ENCODE results near the gene PARP16. TPM values are rescaled to one million over a fixed set of nuclear protein-coding genes. Genes with fewer than 3 reads are reported as not detected.

Gene PARP16
- total RNA-seq, 4 donors from 2014 or later: 11.2 to 19.0 (median 14.6) TPM

- H3K27ac ChIP-seq (replicated peaks in 1 of 4): peak within 1 kb of the TSS; percentile 86 to 92 (median 89)
- intact Hi-C loops (cut with DNase I): no loop called here
- DNase-seq (ENCODE audit: extremely low spot score): no peak
- no peaks in the 10 kb centered on the region for H3K9me3 ChIP-seq
- TF ChIP-seq CTCF (IDR thresholded peaks at IDR 0.05) (peak; percentile 80 to 91 (median 85)), POLR2AphosphoS5 (IDR thresholded peaks at IDR 0.05) (peak; percentile 65 to 100), POLR2A (IDR thresholded peaks at IDR 0.05; ENCODE audit: low read depth) (peak; percentile 100), EP300 (IDR thresholded peaks at IDR 0.05) (no peak)
- no peaks in the 10 kb centered on the region for H3K36me3 ChIP-seq
- WGBS: under 1% methylated on average over 24 of the region's 24 CpGs
- H3K4me3 ChIP-seq: peak within 1 kb of the TSS; percentile 59 to 66 (median 63)
- peaks cover 5 to 19% (median 18%) of the 10 kb centered on the region in 4 donors for H3K4me1 ChIP-seq
- H3K27me3 ChIP-seq: no peaks in the 10 kb centered on the region
Measured at GRCh38 chr15:65304381-65305149, 17.9 kb upstream of the PARP16 start, which contains the start of gene RNU5B-1. Gene RNU5B-1, plus strand, starts transcription at chr15:65304677.

GRCh38 chr15:65303687-65304380, 17.2 kb upstream of the PARP16 start:
- DNase-seq (ENCODE audit: extremely low spot score): no peak
- TF ChIP-seq EP300 (IDR thresholded peaks at IDR 0.05) (no peak), POLR2AphosphoS5 (IDR thresholded peaks at IDR 0.05) (peak in 1 of 2 donors; percentile 15), POLR2A (IDR thresholded peaks at IDR 0.05; ENCODE audit: low read depth) (no peak), CTCF (IDR thresholded peaks at IDR 0.05) (no peak)
- WGBS: under 1% methylated on average over 24 of the region's 24 CpGs
- intact Hi-C loops (cut with DNase I): no loop called here
- Histone ChIP-seq H3K27ac (replicated peaks in 1 of 4) (peak overlapping the region; percentile 86 to 92 (median 89)), H3K36me3 (no peaks in the 10 kb centered on the region), H3K9me3 (no peaks in the 10 kb centered on the region), H3K4me3 (peak overlapping the region; percentile 59 to 66 (median 63)), H3K4me1 (peaks cover 5 to 19% (median 18%) of the 10 kb centered on the region in 4 donors), H3K27me3 (no peaks in the 10 kb centered on the region)

GRCh38 chr15:65302061-65302460, 15.4 kb upstream of the PARP16 start:
- H3K27ac ChIP-seq (replicated peaks in 1 of 4): no peak overlapping the region
- peaks cover 10 to 31% (median 25%) of the 10 kb centered on the region in 4 donors for H3K4me1 ChIP-seq
- H3K36me3 ChIP-seq: no peaks in the 10 kb centered on the region
- no peak for TF ChIP-seq POLR2A (IDR thresholded peaks at IDR 0.05; ENCODE audit: low read depth)
- no peak for TF ChIP-seq CTCF (IDR thresholded peaks at IDR 0.05)
- TF ChIP-seq POLR2AphosphoS5 (IDR thresholded peaks at IDR 0.05): no peak
- TF ChIP-seq EP300 (IDR thresholded peaks at IDR 0.05): no peak
- intact Hi-C loops (cut with DNase I): no loop called here
- 86% methylated on average over 21 of the region's 24 CpGs for WGBS
- no peak for DNase-seq (ENCODE audit: extremely low spot score)
- no peaks in the 10 kb centered on the region for H3K27me3 ChIP-seq
- no peaks in the 10 kb centered on the region for H3K9me3 ChIP-seq
- H3K4me3 ChIP-seq: no peak overlapping the region

GRCh38 chr15:65300924-65301441, 14.3 kb upstream of the PARP16 start:
- Histone ChIP-seq H3K4me3 (no peak overlapping the region), H3K36me3 (no peaks in the 10 kb centered on the region), H3K27me3 (no peaks in the 10 kb centered on the region), H3K4me1 (peaks cover 10 to 40% (median 35%) of the 10 kb centered on the region in 4 donors), H3K27ac (replicated peaks in 1 of 4) (no peak overlapping the region), H3K9me3 (no peaks in the 10 kb centered on the region)
- TF ChIP-seq POLR2AphosphoS5 (IDR thresholded peaks at IDR 0.05) (no peak), CTCF (IDR thresholded peaks at IDR 0.05) (no peak), EP300 (IDR thresholded peaks at IDR 0.05) (no peak), POLR2A (IDR thresholded peaks at IDR 0.05; ENCODE audit: low read depth) (no peak)
- intact Hi-C loops (cut with DNase I): no loop called here
- 96% methylated on average over 17 of the region's 36 CpGs for WGBS
- DNase-seq (ENCODE audit: extremely low spot score): no peak

Measured in esophagus muscularis mucosa (tissue), 4 donors.